NOMO-1 treated with DMSO at 0.1 percent for 48 hours (cell line): Measurements from ENCODE around the gene GAGE12F.
"Not testable (repeated sequence)": the region's sequence is repeated elsewhere in the genome, so short reads cannot be mapped to it uniquely, and the experiment has no call there.

Experiments used
- DNase-seq: peaks from one replicate; lab custom pipeline; 2025; ENCODE audit not compliant: unreplicated experiment; lab: John Stamatoyannopoulos, UW

GAGE12F gene, protein sequence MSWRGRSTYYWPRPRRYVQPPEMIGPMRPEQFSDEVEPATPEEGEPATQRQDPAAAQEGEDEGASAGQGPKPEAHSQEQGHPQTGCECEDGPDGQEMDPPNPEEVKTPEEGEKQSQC

DNA sequence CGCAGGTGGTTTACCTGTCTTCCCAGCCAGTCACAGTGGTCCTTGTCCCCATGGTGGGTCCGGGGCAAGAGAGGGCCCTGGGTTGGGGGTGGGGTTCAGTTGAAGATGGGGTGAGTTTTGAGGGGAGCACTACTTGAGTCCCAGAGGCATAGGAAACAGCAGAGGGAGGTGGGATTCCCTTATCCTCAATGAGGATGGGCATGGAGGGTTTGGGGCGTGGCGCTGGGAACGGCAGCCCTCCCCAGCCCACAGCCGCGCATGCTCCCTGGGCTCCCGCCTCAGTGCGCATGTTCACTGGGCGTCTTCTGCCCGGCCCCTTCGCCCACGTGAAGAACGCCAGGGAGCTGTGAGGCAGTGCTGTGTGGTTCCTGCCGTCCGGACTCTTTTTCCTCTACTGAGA, at the start of gene GAGE12F:
Gene GAGE12F, plus strand, starts transcription at position 301 of the 400 bp plus-strand sequence. CDS start 1,155 bp downstream, outside the sequence.
- not testable (repeated sequence) for DNase-seq

DNA sequence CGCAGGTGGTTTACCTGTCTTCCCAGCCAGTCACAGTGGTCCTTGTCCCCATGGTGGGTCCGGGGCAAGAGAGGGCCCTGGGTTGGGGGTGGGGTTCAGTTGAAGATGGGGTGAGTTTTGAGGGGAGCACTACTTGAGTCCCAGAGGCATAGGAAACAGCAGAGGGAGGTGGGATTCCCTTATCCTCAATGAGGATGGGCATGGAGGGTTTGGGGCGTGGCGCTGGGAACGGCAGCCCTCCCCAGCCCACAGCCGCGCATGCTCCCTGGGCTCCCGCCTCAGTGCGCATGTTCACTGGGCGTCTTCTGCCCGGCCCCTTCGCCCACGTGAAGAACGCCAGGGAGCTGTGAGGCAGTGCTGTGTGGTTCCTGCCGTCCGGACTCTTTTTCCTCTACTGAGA, 28.8 kb upstream of the GAGE12F start, which contains the start of gene GAGE12C:
Gene GAGE12C, plus strand, starts transcription at position 301 of the 400 bp plus-strand sequence. CDS start 1,155 bp downstream, outside the sequence.
- not testable (repeated sequence) for DNase-seq

DNA sequence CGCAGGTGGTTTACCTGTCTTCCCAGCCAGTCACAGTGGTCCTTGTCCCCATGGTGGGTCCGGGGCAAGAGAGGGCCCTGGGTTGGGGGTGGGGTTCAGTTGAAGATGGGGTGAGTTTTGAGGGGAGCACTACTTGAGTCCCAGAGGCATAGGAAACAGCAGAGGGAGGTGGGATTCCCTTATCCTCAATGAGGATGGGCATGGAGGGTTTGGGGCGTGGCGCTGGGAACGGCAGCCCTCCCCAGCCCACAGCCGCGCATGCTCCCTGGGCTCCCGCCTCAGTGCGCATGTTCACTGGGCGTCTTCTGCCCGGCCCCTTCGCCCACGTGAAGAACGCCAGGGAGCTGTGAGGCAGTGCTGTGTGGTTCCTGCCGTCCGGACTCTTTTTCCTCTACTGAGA, 19.2 kb upstream of the GAGE12F start, which contains the start of gene GAGE12D:
Gene GAGE12D, plus strand, starts transcription at position 301 of the 400 bp plus-strand sequence. CDS start 1,155 bp downstream, outside the sequence.
- not testable (repeated sequence) for DNase-seq

DNA sequence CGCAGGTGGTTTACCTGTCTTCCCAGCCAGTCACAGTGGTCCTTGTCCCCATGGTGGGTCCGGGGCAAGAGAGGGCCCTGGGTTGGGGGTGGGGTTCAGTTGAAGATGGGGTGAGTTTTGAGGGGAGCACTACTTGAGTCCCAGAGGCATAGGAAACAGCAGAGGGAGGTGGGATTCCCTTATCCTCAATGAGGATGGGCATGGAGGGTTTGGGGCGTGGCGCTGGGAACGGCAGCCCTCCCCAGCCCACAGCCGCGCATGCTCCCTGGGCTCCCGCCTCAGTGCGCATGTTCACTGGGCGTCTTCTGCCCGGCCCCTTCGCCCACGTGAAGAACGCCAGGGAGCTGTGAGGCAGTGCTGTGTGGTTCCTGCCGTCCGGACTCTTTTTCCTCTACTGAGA, 9.7 kb upstream of the GAGE12F start, which contains the start of gene GAGE12E:
Gene GAGE12E, plus strand, starts transcription at position 301 of the 400 bp plus-strand sequence. CDS start 1,155 bp downstream, outside the sequence.
- DNase-seq: not testable (repeated sequence)

- DNase-seq: not testable (repeated sequence)
Measured at GRCh38 chrX:49568728-49569127, 8.1 kb downstream of the GAGE12F start.

DNA sequence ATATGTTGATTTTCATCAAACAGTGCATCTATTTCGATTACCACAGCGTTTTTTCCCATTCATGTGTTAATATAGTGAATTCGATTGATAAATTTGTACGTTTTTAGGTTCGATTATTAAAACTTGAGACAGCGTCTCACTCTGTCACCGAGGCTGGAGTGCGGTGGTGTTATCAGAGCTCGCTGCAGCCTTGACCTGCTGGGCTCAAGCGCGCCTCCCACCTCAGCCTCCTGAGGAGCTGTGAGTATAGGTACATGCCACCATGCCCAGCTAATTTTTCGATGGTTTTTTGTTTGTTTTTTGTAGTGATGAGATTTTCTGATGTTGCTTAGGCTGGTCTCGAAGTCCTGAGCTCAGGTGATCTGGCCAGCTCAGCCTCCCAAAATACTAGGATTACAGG, 8.5 kb downstream of the GAGE12F start:
- DNase-seq: not testable (repeated sequence)

DNA sequence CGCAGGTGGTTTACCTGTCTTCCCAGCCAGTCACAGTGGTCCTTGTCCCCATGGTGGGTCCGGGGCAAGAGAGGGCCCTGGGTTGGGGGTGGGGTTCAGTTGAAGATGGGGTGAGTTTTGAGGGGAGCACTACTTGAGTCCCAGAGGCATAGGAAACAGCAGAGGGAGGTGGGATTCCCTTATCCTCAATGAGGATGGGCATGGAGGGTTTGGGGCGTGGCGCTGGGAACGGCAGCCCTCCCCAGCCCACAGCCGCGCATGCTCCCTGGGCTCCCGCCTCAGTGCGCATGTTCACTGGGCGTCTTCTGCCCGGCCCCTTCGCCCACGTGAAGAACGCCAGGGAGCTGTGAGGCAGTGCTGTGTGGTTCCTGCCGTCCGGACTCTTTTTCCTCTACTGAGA, 9.5 kb downstream of the GAGE12F start, which contains the start of gene GAGE12G:
Gene GAGE12G, plus strand, starts transcription at position 301 of the 400 bp plus-strand sequence. CDS start 1,155 bp downstream, outside the sequence.
- DNase-seq: not testable (repeated sequence)

GRCh38 chrX:49579649-49580048, 19.0 kb downstream of the GAGE12F start, which contains the start of gene GAGE12H:
Gene GAGE12H, plus strand, starts transcription at chrX:49579949. Its CDS starts 1,155 bp downstream, at chrX:49581104.
- DNase-seq: not testable (repeated sequence)

- DNase-seq: not testable (repeated sequence)
Measured at GRCh38 chrX:49589196-49589595, 28.6 kb downstream of the GAGE12F start, which contains the start of gene GAGE2A. Gene GAGE2A, plus strand, starts transcription at chrX:49589496. Its CDS starts 1,155 bp downstream, at chrX:49590651.

GRCh38 chrX:49589769-49590478, 29.3 kb downstream of the GAGE12F start:
- DNase-seq: not testable (repeated sequence)

DNA sequence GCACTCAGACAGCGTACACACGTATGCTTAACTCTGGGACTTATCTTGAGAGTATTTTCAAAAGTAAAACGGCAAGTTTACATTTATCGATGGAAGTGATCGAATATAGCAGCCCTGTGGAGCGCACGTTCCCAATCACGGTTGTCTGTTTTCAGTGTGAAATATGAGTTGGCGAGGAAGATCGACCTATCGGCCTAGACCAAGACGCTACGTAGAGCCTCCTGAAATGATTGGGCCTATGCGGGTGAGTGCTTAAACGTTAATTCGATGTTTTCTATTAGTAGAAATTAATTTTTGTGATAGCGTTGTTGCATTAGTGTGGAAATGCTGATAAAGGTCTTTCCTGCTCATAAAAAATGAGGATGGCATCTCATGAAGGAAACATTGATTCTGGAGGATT, 29.8 kb downstream of the GAGE12F start:
- DNase-seq: not testable (repeated sequence)

DNA sequence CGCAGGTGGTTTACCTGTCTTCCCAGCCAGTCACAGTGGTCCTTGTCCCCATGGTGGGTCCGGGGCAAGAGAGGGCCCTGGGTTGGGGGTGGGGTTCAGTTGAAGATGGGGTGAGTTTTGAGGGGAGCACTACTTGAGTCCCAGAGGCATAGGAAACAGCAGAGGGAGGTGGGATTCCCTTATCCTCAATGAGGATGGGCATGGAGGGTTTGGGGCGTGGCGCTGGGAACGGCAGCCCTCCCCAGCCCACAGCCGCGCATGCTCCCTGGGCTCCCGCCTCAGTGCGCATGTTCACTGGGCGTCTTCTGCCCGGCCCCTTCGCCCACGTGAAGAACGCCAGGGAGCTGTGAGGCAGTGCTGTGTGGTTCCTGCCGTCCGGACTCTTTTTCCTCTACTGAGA, 38.1 kb downstream of the GAGE12F start, which contains the start of gene GAGE1:
Gene GAGE1, plus strand, starts transcription at position 301 of the 400 bp plus-strand sequence. CDS start 1,155 bp downstream, outside the sequence.
- not testable (repeated sequence) for DNase-seq

DNA sequence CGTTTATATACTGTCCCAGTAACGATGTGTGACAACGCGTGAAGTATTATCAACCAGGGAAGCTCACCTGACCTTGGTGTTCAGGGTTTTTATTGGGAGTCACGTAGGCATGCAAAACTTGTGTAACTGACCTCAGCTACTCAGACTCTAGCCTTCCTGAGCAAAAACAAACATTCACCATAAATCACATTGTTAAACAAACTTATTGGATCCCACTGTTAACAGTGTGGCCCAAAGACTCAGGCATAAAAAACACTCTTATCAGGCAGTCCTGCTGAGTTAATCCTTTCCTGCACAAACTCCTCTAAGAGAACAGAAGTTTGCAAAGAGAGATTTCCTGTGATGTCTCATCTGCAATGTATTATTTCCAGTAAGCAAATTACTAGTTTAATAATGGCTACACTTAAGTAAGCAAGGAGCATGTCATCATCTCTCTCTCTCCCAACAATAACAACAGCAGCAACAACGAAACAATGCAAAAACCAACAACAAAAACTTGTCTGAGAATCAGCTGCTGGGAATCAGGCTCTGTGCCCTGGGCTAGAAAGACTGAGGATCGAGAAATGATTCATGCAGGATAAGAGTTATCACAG, 50.2 kb downstream of the GAGE12F start:
- no peak for DNase-seq
